Neural cell (in vitro differentiated cells): ENCODE data around the gene ACVRL1.

Experiments used
- CTCF ChIP-seq: fragments of 450-650 bp; IDR thresholded peaks from 2 replicates; pipeline ENCODE4 v1.5.1; 2014; ENCODE audit warnings: antibody characterized with exemption, mild to moderate bottlenecking, moderate library complexity; ENCODE audit not compliant: poor library complexity, severe bottlenecking
- EP300 ChIP-seq: fragments of 450-650 bp; conservative IDR thresholded peaks from 2 replicates; pipeline ENCODE4 v1.6.1; 2014; ENCODE audit warnings: antibody characterized with exemption, mild to moderate bottlenecking, moderate library complexity; ENCODE audit not compliant: poor library complexity, severe bottlenecking
- EZH2 ChIP-seq: fragments of 200-600, 300-800 bp; shearing (Covaris generic), sonication (generic); IDR thresholded peaks from 2 replicates; pipeline ENCODE4 v1.6.1; 2014; ENCODE audit warnings: antibody characterized with exemption, low read length, borderline replicate concordance, mild to moderate bottlenecking; ENCODE audit not compliant: insufficient read depth, poor library complexity, severe bottlenecking
- MXI1 ChIP-seq: fragments of 450-650 bp; conservative IDR thresholded peaks from 2 replicates; pipeline ENCODE4 v1.6.1; 2014; ENCODE audit warnings: antibody characterized with exemption, mild to moderate bottlenecking; ENCODE audit not compliant: poor library complexity, severe bottlenecking
- POLR2AphosphoS5 ChIP-seq: IDR thresholded peaks from 2 replicates; pipeline ENCODE4 v1.6.1; 2012
- RAD21 ChIP-seq: fragments of 450-650 bp; conservative IDR thresholded peaks from 2 replicates; pipeline ENCODE4 v1.6.1; 2014; ENCODE audit warnings: antibody characterized with exemption, mild to moderate bottlenecking, moderate library complexity
- REST ChIP-seq: IDR thresholded peaks from 2 replicates; pipeline ENCODE4 v1.6.1; 2012; ENCODE audit warnings: borderline replicate concordance
- SMC3 ChIP-seq: fragments of 450-650 bp; conservative IDR thresholded peaks from 2 replicates; pipeline ENCODE4 v1.6.1; 2014; ENCODE audit warnings: antibody characterized with exemption, mild to moderate bottlenecking, moderate library complexity; ENCODE audit not compliant: poor library complexity
- TAF1 ChIP-seq: IDR thresholded peaks from 2 replicates; pipeline ENCODE4 v1.6.1; 2012; ENCODE audit warnings: low read depth

- TF ChIP-seq CTCF (no peak), EZH2 (no peak), POLR2AphosphoS5 (no peak), REST (no peak), RAD21 (no peak), EP300 (no peak), MXI1 (no peak), TAF1 (no peak), SMC3 (no peak)
Measured at GRCh38 chr12:51895378-51896135, 11.7 kb upstream of the ACVRL1 start.
